Endothelial cell of umbilical vein (primary cell): ENCODE data around the gene AUH. TPM values are rescaled to one million over a fixed set of nuclear protein-coding genes. Genes with fewer than 3 reads are reported as not detected.

Experiments
- BruUV-seq: library from RNA; stranded (reverse); fragments of 400-500 nt; replicated peaks from 2 replicates; lab custom pipeline; 2021; lab: Mats Ljungman, UMichigan
- CTCF ChIA-PET: fragments of 300-600, 350-600 bp; sonication (Branson Sonifier 250); formaldehyde crosslinking; loops from one replicate; lab custom pipeline; 2021; ENCODE audit warnings: antibody characterized with exemption, inconsistent platforms; lab: Charles Lee
- POLR2A ChIA-PET: fragments of 300-600, 350-600 bp; sonication (Branson Sonifier 250); formaldehyde crosslinking; loops from one replicate; lab custom pipeline; 2021; ENCODE audit warnings: antibody characterized with exemption, inconsistent platforms; lab: Charles Lee
- DNase-seq: peaks from one replicate; pipeline ENCODE4 v3.0.0-alpha.2; 2011; ENCODE audit warnings: low read depth, low spot score
- FAIRE-seq: peaks from 2 replicates; lab custom pipeline; 2011; peaks lifted over from hg19 to GRCh38; lab: Jason Lieb, UNC
- H2AFZ ChIP-seq: 2 replicates; pipeline ENCODE4 v1.6.0; 2012; ENCODE audit warnings: low read depth, low read length, control low read depth, inconsistent platforms
- H3K27ac ChIP-seq: 2 replicates; pipeline ENCODE4 v1.5.1; 2011; ENCODE audit warnings: low read depth, mild to moderate bottlenecking, control low read depth, low read length, moderate library complexity; ENCODE audit not compliant: insufficient read depth
- H3K27me3 ChIP-seq, 2 experiments: 2 replicates each; pipeline versions ENCODE4 v1.6.0 to v1.6.1; 2011; ENCODE audit warnings: low read length in 2 of 2, mixed read lengths in 1 of 2; ENCODE audit not compliant: control insufficient read depth in 2 of 2, insufficient read depth in 2 of 2
- H3K36me3 ChIP-seq, 2 experiments: 2 replicates in 1 of 2; 3 replicates in 1 of 2; pipeline ENCODE4 v1.5.1; 2011; ENCODE audit warnings: low read length in 2 of 2, mild to moderate bottlenecking in 1 of 2, moderate library complexity in 1 of 2; ENCODE audit not compliant: control insufficient read depth in 2 of 2, insufficient read depth in 2 of 2; ENCODE audit errors: extremely low read depth in 1 of 2
- H3K4me1 ChIP-seq: 3 replicates; pipeline ENCODE4 v1.5.1; 2011; ENCODE audit warnings: mild to moderate bottlenecking, low read length; ENCODE audit not compliant: control insufficient read depth, insufficient read depth; ENCODE audit errors: extremely low read depth
- H3K4me2 ChIP-seq: 2 replicates; pipeline ENCODE4 v1.6.1; 2011; ENCODE audit warnings: low read length, control low read depth, mixed read lengths; ENCODE audit not compliant: insufficient read depth
- H3K4me3 ChIP-seq, 3 experiments: fragments of 200-600 bp in 1 of 3; sonication (generic), shearing (Covaris generic) in 1 of 3; replicated peaks in 1 of 3; 2 replicates each; pipeline ENCODE4 v1.5.1; 2011 to 2016; ENCODE audit warnings: control low read depth in 3 of 3, low read length in 3 of 3, mild to moderate bottlenecking in 2 of 3, inconsistent platforms in 1 of 3, low read depth in 1 of 3, moderate library complexity in 1 of 3; ENCODE audit not compliant: insufficient read depth in 1 of 3
- H3K79me2 ChIP-seq: 2 replicates; pipeline ENCODE4 v1.6.0; 2012; ENCODE audit warnings: low read length, inconsistent platforms; ENCODE audit not compliant: control insufficient read depth, insufficient read depth
- H3K9ac ChIP-seq: replicated peaks from 2 replicates; pipeline ENCODE3; 2011; ENCODE audit warnings: low read length, control low read depth; ENCODE audit not compliant: insufficient read depth; ENCODE audit errors: extremely low read depth
- H3K9me1 ChIP-seq: replicated peaks from 3 replicates; pipeline ENCODE4 v1.6.0; 2011; ENCODE audit warnings: mild to moderate bottlenecking, low read length; ENCODE audit not compliant: control insufficient read depth, insufficient read depth; ENCODE audit errors: extremely low read depth
- H3K9me3 ChIP-seq: replicated peaks from 2 replicates; pipeline ENCODE4 v1.5.1; 2012; ENCODE audit warnings: low read length, inconsistent platforms; ENCODE audit not compliant: control insufficient read depth, insufficient read depth
- H4K20me1 ChIP-seq: replicated peaks from 2 replicates; pipeline ENCODE3; 2011; ENCODE audit warnings: mild to moderate bottlenecking, low read length; ENCODE audit not compliant: control insufficient read depth, insufficient read depth; ENCODE audit errors: extremely low read depth
- FOS ChIP-seq: IDR thresholded peaks from 2 replicates; pipeline ENCODE4 v1.6.1; 2011; ENCODE audit warnings: mild to moderate bottlenecking, low read length, moderate library complexity, borderline replicate concordance; ENCODE audit not compliant: insufficient read depth
- JUN ChIP-seq: IDR thresholded peaks from 2 replicates; pipeline ENCODE4 v1.6.1; 2011; ENCODE audit warnings: borderline replicate concordance, low read depth; ENCODE audit not compliant: insufficient read length, insufficient read depth
- MYC ChIP-seq: IDR thresholded peaks from one replicate; pipeline ENCODE4 v1.6.1; 2011; ENCODE audit warnings: mild to moderate bottlenecking, low read depth, low read length
- POLR2A ChIP-seq: IDR thresholded peaks from 2 replicates; pipeline ENCODE4 v1.6.1; 2012; ENCODE audit warnings: low read depth, mild to moderate bottlenecking, control low read depth, low read length
- POLR2AphosphoS5 ChIP-seq: IDR thresholded peaks from 2 replicates; pipeline ENCODE4 v1.6.1; 2012; ENCODE audit warnings: low read depth, mild to moderate bottlenecking, control low read depth, low read length, moderate library complexity; ENCODE audit not compliant: insufficient read depth
- dilution Hi-C: fragments of 300-500 bp; cut with MboI; formaldehyde crosslinking; loops from one replicate; pipeline ENCODE4 v1.15.0; 2019; ENCODE audit warnings: low sequenced_read_pairs; ENCODE audit not compliant: extremely low pct_ligation_motif_present
- intact Hi-C: fragments of 100-400 bp; cut with micrococcal nuclease; formaldehyde crosslinking; loops from one replicate; pipeline ENCODE4 v1.10.0; 2022
- polyA plus RNA-seq, 4 experiments: library from polyadenylated mRNA; depleted of rRNA in 3 of 4; stranded (reverse) in 3 of 4; unstranded in 1 of 4; fragments of >200 nt; gene quantifications; 2 replicates each; pipeline versions ENCODE4 v1.2.1 to v1.2.3, GENCODE V29; 2011 to 2012; ENCODE audit warnings: missing spikeins in 1 of 4
- total RNA-seq: library from RNA; stranded (reverse); gene quantifications from 2 replicates; pipeline ENCODE4 v1.2.3, GENCODE V29; 2021
- TF ChIP-seq, protein P1 (sequence below): IDR thresholded peaks from 2 replicates; pipeline ENCODE4 v1.6.1; 2011; ENCODE audit not compliant: insufficient read depth, insufficient read length

Gene AUH
- total and polyA plus RNA-seq, 2 donors (not counting 3 experiments of a cell fraction or from before 2014, with no cell fraction given): 2.3 to 9.2 TPM

DNA sequence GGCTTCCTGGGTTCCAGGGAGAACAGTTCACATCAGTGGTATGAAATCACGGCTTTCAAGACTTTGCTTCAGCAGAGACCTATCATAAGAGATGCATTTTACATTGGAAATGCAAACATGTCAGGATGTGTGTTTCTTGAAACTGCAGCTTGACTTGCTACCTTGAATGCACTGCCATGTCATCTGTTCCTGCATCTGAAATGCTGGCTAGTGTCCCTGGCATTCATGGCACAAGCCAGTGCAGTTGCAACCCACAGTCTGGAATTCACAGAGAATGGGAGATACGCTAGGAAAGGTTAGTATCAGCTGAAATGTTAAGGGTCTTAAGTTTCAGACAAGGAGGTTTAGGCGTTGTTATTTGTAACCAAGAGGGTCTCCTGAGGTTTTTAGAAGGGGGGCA lies 37.2 kb upstream of the AUH start:
- Histone ChIP-seq H3K9ac (no peak overlapping the region), H3K4me1 (peaks cover 12% of the 10 kb centered on the region), H3K36me3 (no peaks in the 10 kb centered on the region), H4K20me1 (no peaks in the 10 kb centered on the region), H3K79me2 (no peaks in the 10 kb centered on the region), H3K4me2 (no peak overlapping the region), H3K27me3 (peaks cover 0 to 3% of the 10 kb centered on the region in 2 experiments), H3K9me3 (no peaks in the 10 kb centered on the region), H2AFZ (no peak overlapping the region), H3K27ac (no peak overlapping the region), H3K9me1 (no peaks in the 10 kb centered on the region), H3K4me3 (no peak overlapping the region)
- DNase-seq (no peak), FAIRE-seq (no peak)
- TF ChIP-seq FOS: no peak
- TF ChIP-seq POLR2A: no peak
- no peak for TF ChIP-seq POLR2AphosphoS5
- no peak for TF ChIP-seq MYC
- TF ChIP-seq, protein P1, sequence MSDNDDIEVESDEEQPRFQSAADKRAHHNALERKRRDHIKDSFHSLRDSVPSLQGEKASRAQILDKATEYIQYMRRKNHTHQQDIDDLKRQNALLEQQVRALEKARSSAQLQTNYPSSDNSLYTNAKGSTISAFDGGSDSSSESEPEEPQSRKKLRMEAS: no peak
- ChIA-PET CTCF (interaction anchor here (0.6 to 1.6 kb wide), 2 partner anchors 18 to 361 kb away, joined by 3 read pairs; no protein-coding TSS in a partner anchor), POLR2A (no interaction called here)
- no TSS peak for BruUV-seq
- intact Hi-C loops (no loop called here), dilution Hi-C loops (no loop called here)

DNA sequence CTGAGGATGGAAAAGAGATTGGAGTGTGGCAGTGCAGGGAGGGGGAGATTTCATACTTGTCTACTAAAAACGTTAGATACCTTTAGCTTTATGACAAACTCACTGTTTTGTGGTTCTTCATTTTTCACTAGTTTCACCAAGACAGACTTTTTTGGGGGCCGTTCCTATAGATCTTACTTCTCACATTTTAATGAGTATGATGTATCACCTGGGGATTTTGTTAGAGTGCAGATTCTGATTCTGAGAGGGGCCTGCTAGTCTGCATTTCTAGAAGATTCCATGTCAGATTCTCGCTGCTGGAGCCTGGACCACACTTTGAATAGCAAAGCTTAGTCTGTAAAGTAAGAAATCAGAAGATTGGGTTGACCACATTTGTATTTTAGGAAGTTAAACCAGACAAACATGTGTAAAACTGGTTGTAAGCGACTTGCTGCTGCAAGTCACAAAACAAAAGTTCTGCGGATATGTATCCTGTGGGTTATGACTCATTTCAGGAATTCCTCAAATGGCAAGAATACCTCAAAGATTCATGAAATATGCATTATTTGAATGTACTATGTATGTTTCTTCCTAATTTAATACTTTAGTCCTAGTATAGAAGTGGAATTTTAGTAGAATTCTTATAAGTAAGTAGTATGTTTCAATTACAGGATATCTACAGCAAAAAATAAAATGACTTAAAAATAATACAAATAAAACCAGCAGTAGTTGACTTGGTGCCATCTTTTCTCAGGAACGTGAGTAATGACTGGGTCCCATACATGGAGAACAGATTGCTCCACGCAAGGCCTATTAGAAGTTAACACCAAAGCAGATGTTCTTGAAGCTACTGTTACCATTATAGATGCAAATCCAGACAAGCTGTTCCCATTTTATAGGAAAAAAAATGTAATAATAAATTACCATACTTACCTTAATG lies 34.1 kb upstream of the AUH start:
- peak overlapping the region; percentile 55 for H3K4me2 ChIP-seq
- H3K9me1 ChIP-seq: no peaks in the 10 kb centered on the region
- DNase-seq (peak; percentile 66), FAIRE-seq (peak; percentile 97)
- TF ChIP-seq JUN (peak; percentile 80), FOS (peak; percentile 81)
- TF ChIP-seq, protein P1: no peak
- no peak overlapping the region for H3K4me3 ChIP-seq
- ChIA-PET POLR2A (no interaction called here), CTCF (interaction anchor here (1.4 to 2.5 kb wide), 2 partner anchors 9 to 28 kb away, joined by 5 to 8 read pairs; partner anchors contain the start of gene NFIL3)
- no peak overlapping the region for H3K9ac ChIP-seq
- no TSS peak for BruUV-seq
- peak overlapping the region; percentile 40 for H3K27ac ChIP-seq
- intact Hi-C loops (no loop called here), dilution Hi-C loops (no loop called here)
- H3K79me2 ChIP-seq: no peaks in the 10 kb centered on the region
- no peaks in the 10 kb centered on the region for H3K36me3 ChIP-seq
- H3K27me3 ChIP-seq: peaks cover 0 to 3% of the 10 kb centered on the region in 2 experiments
- no peaks in the 10 kb centered on the region for H3K9me3 ChIP-seq
- peak overlapping the region; percentile 57 for H2AFZ ChIP-seq
- H3K4me1 ChIP-seq: peaks cover 12% of the 10 kb centered on the region
- H4K20me1 ChIP-seq: no peaks in the 10 kb centered on the region
